Activated naive CD8-positive, alpha-beta T cell (primary cell): Measurements from ENCODE around the gene SEC22A.

ENCODE experiments used
- H3K27ac Mint-ChIP-seq: one replicate; pipeline ENCODE4 v1.8.0; 2021; ENCODE audit warnings: mixed read lengths
- H3K27me3 Mint-ChIP-seq: one replicate; pipeline ENCODE4 v1.8.0; 2021; ENCODE audit warnings: mixed read lengths
- H3K36me3 Mint-ChIP-seq: one replicate; pipeline ENCODE4 v1.8.0; 2021; ENCODE audit warnings: mixed read lengths
- H3K4me1 Mint-ChIP-seq: one replicate; pipeline ENCODE4 v1.8.0; 2021; ENCODE audit warnings: low read depth, mixed read lengths
- H3K4me3 Mint-ChIP-seq: one replicate; pipeline ENCODE4 v1.8.0; 2021; ENCODE audit warnings: mild to moderate bottlenecking, mixed read lengths
- H3K9me3 Mint-ChIP-seq: one replicate; pipeline ENCODE4 v1.8.0; 2021; ENCODE audit warnings: low read depth, mixed read lengths

Gene SEC22A

DNA sequence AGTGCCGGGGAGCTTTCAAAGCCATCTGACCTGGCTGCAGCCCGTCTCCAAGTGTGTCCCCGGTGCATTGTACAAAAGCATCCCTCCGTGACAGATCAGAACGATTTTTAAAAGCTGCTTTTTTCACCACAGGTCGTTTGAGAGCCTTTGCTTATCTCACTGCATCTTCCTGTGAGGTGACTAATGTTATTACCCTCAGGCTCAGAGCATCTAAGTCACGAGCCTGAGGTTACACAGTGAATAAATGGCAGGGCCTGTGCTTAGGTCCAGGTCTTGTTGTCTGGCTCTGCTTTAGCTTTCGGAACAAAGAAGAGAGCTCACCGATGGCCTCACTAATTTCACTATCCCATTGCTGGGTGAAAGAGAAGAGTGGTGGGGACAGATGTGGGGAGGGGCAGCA lies 83.3 kb downstream of the SEC22A start:
- H3K36me3 Mint-ChIP-seq = peaks cover 2% of the 10 kb centered on the region

DNA sequence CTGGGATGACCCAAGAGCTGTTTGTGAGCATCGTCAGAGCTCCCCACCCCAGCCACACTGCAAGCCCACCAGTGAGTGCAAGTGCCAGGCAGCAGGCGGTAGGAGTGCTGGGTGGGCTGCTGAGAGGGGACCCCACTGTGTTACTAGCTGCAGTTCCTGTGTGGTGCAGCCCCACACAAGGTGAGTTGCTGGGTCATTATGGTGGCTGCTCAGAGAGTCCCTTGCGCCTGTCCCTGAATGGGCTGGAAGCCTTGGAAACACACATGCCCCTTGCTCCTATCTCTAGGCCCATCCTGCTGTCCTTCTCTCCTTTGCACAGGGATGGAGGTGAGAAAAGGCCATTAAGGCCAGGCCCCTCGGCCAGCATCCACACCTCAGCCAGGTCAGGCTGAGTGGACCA lies 83.7 kb downstream of the SEC22A start:
- H3K27ac Mint-ChIP-seq = no peak overlapping the region
- no peak overlapping the region for H3K4me3 Mint-ChIP-seq
- H3K4me1 Mint-ChIP-seq = no peaks in the 10 kb centered on the region

More for the DNA sequence above, 83.3 kb downstream of the SEC22A start:
- H3K27ac Mint-ChIP-seq = no peak overlapping the region
- no peaks in the 10 kb centered on the region for H3K27me3 Mint-ChIP-seq
- H3K4me3 Mint-ChIP-seq = no peak overlapping the region
- H3K4me1 Mint-ChIP-seq = no peaks in the 10 kb centered on the region
- no peaks in the 10 kb centered on the region for H3K9me3 Mint-ChIP-seq

DNA sequence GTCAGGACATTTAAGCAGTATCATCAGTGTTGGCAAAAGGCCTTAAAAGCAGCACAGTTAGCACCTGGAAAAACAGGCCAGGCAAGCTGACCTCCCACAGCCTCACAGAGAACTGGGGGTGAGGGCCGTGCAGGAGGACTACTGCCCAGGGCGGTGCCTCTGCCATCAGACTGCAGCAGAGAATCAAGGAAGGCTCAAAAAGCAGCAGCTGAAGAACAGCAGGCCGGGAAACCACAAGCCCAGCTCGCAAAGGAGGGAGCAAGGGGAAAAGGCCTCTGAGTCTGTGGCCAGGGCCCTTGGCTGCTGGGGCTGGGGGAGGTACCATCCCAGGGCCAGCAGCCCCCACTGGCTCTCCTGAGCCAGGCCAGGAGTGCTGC lies 84.2 kb downstream of the SEC22A start:
- H3K4me3 Mint-ChIP-seq = no peak overlapping the region
- no peaks in the 10 kb centered on the region for H3K36me3 Mint-ChIP-seq
- H3K9me3 Mint-ChIP-seq = no peaks in the 10 kb centered on the region
- H3K4me1 Mint-ChIP-seq = no peaks in the 10 kb centered on the region
- no peak overlapping the region for H3K27ac Mint-ChIP-seq
- no peaks in the 10 kb centered on the region for H3K27me3 Mint-ChIP-seq

More for the DNA sequence above, 83.7 kb downstream of the SEC22A start:
- H3K9me3 Mint-ChIP-seq = no peaks in the 10 kb centered on the region
- H3K27me3 Mint-ChIP-seq = no peaks in the 10 kb centered on the region
- no peaks in the 10 kb centered on the region for H3K36me3 Mint-ChIP-seq

DNA sequence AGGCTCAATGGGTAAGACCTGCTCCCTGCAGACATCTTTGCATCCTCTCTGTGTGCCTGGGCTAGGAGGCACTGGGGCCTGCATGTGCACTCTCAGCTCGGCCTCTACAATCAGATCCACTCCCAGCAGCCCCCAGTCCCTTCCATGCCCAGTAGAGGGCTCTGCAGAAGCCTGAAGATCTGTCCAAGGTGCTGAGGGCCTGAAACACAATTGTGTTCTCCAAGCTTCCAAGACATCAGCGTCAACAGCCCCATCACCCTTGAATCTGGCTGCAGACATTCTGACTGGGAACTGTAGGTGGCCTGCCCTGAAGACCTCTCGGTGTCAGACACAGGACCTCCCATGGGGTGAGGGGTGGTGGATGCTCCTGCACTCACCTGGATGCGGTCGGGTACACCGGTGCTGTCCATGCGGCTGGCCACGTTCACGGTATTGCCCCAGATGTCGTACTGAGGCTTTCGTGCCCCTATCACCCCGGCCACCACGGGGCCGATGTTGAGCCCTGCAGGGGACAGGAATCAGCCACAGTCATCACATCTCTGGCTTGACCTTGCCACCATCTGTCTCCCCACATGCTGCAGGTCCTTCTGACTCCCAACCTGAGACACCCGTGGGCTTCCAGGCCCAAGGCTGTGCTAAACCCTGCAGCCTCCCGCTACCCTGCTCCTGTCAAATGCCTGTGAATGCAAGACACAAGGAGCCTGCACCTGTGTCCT lies 84.7 kb downstream of the SEC22A start:
- H3K9me3 Mint-ChIP-seq = no peaks in the 10 kb centered on the region
- no peak overlapping the region for H3K27ac Mint-ChIP-seq
- no peak overlapping the region for H3K4me3 Mint-ChIP-seq
- H3K4me1 Mint-ChIP-seq = no peaks in the 10 kb centered on the region
- no peaks in the 10 kb centered on the region for H3K27me3 Mint-ChIP-seq
- no peaks in the 10 kb centered on the region for H3K36me3 Mint-ChIP-seq

DNA sequence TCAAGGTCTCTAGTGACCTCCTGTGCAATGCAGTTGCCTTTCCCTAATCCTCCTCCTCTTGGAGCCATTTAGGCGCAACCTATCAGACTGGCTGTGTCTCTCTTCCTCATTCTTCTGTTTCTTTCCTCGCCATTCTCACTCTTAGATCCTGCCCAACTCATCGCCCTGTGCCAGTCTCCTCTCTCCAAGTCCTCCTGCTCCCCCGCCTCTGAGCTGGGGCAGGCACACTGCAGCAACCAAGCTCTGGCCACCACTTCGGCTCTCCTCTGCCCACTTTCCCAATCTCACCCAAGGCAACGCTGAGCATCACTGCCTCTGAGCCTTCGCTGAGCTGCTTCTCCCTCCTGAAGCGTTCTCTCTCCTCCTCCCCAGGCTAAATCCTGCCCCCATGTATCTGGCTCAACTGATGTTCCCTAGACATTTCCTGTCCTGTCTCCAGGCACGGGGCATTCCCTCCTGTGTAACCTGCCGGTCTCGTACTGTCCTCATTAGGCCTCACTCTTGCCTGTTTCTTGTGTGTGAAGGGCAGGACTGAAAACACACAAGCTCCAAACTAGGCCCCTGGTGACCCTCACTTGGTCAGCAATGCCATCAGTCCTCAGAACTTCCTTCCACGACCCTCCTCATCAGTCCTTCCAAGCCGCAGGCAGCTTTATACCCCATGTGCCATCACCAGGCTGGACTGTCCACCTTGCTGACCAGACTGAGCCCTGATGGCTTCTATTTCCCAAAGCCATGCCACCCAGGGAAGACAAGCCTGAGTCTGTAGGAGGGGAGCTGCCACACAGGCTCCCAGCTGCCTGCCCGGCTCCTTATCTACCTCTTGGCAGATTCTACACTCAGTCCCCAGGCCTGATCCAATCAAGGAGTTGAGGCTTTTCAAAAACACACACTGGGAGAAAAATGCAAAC lies 85.6 kb downstream of the SEC22A start:
- H3K27ac Mint-ChIP-seq = no peak overlapping the region
- no peak overlapping the region for H3K4me3 Mint-ChIP-seq
- no peaks in the 10 kb centered on the region for H3K27me3 Mint-ChIP-seq
- no peaks in the 10 kb centered on the region for H3K4me1 Mint-ChIP-seq
- no peaks in the 10 kb centered on the region for H3K36me3 Mint-ChIP-seq
- H3K9me3 Mint-ChIP-seq = no peaks in the 10 kb centered on the region

DNA sequence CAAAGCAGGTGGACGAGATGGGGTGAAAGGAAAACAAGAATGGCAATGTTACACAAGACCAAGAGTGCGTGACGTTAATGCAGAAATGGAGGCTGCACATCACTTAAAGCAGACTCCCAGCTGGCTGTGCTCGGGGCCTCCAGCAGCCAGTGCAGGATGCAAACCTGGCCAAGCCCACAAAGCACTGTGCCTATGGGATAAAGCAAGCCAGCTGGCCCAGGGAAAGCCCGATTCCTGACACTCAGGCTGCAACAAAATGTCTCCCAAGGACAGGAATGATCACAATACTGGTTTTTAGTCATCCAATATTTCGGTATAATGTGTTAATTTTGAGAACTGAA lies 86.2 kb downstream of the SEC22A start:
- Mint-ChIP-seq H3K4me3 (no peak overlapping the region), H3K27me3 (no peaks in the 10 kb centered on the region), H3K9me3 (no peaks in the 10 kb centered on the region)

DNA sequence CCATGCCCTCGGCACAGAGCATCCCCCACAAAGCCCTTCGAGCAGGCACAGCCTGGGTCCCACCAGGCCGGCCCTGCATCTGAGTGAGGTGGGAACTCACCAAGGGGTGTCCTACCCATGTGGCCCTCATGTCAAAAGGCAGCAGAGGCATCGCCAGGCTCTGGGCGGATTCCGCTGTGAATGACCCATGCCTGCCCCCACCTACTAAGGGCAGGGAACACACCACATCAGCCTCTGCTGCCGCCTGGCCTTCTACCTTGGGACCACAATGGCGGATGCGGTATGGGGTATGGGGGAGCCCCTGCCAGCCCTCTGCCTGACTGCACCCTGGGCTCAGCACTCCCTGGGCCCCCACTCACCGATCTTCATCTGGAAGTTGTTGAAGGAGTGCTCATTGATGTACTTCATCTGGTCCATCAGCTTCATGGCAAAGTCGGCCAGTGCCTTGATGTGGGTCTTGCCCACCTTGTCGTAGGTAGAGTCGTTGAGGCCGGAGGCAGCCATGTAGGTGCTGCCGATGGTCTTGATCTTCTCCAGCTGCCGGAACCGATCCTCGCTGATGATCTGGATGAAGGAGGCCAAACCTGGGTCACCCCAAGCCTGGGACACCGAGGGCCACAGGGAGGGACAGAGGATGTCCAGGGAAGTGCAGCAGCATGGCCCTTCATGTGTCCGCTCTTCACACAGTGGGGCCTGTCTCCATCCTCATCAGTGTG lies 87.8 kb downstream of the SEC22A start:
- H3K27me3 Mint-ChIP-seq = no peaks in the 10 kb centered on the region
- no peaks in the 10 kb centered on the region for H3K4me1 Mint-ChIP-seq
- no peaks in the 10 kb centered on the region for H3K36me3 Mint-ChIP-seq
- H3K4me3 Mint-ChIP-seq = no peak overlapping the region
- no peak overlapping the region for H3K27ac Mint-ChIP-seq
- H3K9me3 Mint-ChIP-seq = no peaks in the 10 kb centered on the region

More for the DNA sequence above, 86.2 kb downstream of the SEC22A start:
- H3K27ac Mint-ChIP-seq = no peak overlapping the region
- no peaks in the 10 kb centered on the region for H3K4me1 Mint-ChIP-seq
- no peaks in the 10 kb centered on the region for H3K36me3 Mint-ChIP-seq

DNA sequence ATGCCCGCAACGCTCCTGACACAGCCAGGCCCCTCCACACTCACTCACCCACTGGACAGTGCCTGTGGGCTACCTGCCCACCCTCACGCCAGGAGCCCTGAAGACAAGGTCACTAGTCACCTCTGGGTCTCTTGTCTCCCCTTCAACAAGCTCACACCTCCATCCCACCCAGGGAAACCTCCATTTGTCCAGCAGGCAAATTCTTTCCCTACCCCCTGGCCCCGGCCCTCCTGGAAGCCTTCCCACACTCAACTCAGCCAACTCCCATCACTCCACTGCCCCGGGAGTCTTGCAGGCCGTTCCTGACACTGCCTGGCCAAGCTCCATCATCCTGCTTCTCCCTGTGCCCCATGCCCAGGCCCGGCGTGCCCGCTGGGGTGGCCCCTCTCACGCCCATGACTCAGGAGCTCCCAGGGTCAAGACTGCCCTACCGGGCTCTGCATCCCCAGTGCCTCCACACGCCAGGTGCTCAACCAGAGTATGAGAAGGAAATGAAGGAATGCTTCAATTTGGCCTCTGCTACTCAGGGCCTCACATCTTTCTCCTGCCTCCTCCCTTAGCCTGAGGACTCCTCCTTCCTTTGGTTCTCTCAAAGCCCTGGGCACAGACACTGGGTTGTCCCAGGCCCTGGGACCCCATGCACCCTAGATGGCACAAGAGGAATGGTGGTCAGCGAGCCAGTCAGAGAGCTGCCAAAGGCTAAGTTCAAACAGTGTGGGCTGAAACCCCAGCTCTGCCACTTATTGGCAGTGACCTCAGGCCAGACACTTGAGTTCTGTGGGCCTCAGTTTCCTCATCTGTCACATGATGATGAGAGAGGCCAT lies 88.6 kb downstream of the SEC22A start:
- Mint-ChIP-seq H3K4me3 (no peak overlapping the region), H3K4me1 (no peaks in the 10 kb centered on the region), H3K27me3 (no peaks in the 10 kb centered on the region), H3K36me3 (no peaks in the 10 kb centered on the region), H3K27ac (no peak overlapping the region), H3K9me3 (no peaks in the 10 kb centered on the region)

DNA sequence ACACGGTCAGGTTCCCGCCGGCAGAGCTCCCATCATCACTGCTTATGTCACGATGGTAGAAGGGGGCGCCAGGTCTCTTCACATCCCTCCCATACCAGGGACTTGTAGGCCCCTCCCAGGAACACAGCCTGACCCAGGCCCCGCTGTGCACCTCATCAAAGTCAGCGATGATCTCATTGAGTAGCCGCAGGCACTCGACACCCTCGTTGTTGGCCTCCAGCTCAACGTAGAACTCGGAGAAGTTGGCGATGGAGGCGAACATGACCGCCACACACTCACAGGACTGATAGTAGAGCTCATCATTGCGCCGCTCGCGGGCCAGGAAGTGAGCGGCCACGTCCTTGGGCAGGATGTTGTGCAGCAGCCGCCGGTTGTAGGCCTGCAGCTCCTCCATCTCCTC lies 89.2 kb downstream of the SEC22A start:
- Mint-ChIP-seq H3K27me3 (no peaks in the 10 kb centered on the region), H3K36me3 (no peaks in the 10 kb centered on the region), H3K27ac (no peak overlapping the region), H3K4me3 (no peak overlapping the region), H3K9me3 (no peaks in the 10 kb centered on the region), H3K4me1 (no peaks in the 10 kb centered on the region)

DNA sequence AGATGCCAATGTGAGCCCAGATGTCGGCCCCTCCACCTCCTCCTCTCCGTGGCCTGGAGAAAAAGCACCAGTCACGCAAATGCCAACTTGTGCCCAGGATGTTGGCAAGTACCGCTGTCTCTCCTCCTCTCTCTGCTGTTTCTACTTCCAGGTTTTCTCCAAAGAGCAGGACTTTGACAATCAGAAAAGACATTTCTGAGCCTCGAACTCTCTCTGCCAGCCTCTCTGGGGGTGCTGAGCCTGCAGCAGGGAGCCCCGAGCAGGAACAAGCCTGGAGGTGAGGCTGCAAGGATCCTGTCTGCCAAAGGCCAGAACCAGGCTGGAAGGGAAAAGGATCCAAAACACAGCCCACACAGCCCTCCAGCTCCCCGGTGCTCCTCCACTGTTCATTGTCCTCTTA lies 89.7 kb downstream of the SEC22A start:
- H3K4me1 Mint-ChIP-seq = no peaks in the 10 kb centered on the region
- H3K27me3 Mint-ChIP-seq = no peaks in the 10 kb centered on the region

DNA sequence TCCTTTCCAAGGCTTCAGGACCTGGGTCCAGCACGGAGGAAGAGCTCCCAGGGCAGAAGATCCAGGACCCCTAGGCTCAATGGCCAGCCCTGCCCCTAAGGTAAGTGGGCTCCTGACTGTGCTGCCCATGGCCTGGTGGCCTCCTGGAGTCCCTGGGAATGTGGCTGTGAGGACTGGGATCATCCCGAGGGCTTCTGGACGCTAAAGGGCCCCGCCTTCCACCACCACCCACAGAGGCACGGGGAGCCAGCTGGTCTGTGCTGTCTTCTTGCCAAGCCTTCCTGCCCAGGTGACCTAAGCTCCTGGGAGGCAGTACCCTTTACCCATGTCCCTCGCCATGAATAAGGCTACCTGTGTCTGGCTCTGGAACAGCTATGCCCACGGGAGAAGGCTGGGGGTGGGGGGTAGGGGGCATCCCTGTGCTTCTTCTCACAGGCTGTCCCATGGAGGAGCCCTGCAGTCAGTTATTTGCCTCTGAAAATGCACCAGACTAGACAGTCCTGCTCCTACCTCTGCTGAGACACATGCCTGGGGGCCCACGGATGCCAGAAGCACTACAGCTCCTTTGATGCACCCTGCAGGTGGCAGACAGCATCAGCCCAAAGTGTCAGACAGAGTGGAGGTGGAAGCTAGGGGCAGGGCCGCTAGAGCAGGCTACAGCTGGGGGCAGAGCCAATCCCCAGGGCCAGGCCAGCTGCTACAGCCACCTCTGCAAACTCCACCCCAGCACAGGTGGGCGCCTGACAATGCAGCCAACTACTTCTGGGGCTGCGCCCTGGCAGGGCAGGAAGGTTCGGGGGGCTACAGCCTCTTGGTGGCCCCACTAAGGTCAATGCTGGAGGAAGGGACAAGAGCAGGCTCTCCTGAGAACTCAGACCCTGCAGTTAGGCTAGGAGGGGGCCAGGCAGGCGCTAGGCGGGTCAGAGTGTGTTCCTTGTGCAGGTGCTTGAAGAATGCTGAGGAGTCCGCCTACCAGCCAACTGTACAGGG lies 90.9 kb downstream of the SEC22A start:
- H3K27me3 Mint-ChIP-seq = no peaks in the 10 kb centered on the region
- H3K36me3 Mint-ChIP-seq = no peaks in the 10 kb centered on the region
- H3K9me3 Mint-ChIP-seq = no peaks in the 10 kb centered on the region
- H3K27ac Mint-ChIP-seq = no peak overlapping the region
- no peaks in the 10 kb centered on the region for H3K4me1 Mint-ChIP-seq
- H3K4me3 Mint-ChIP-seq = no peak overlapping the region

More for the DNA sequence above, 89.7 kb downstream of the SEC22A start:
- no peak overlapping the region for H3K4me3 Mint-ChIP-seq
- no peaks in the 10 kb centered on the region for H3K36me3 Mint-ChIP-seq
- H3K9me3 Mint-ChIP-seq = no peaks in the 10 kb centered on the region
- H3K27ac Mint-ChIP-seq = no peak overlapping the region

DNA sequence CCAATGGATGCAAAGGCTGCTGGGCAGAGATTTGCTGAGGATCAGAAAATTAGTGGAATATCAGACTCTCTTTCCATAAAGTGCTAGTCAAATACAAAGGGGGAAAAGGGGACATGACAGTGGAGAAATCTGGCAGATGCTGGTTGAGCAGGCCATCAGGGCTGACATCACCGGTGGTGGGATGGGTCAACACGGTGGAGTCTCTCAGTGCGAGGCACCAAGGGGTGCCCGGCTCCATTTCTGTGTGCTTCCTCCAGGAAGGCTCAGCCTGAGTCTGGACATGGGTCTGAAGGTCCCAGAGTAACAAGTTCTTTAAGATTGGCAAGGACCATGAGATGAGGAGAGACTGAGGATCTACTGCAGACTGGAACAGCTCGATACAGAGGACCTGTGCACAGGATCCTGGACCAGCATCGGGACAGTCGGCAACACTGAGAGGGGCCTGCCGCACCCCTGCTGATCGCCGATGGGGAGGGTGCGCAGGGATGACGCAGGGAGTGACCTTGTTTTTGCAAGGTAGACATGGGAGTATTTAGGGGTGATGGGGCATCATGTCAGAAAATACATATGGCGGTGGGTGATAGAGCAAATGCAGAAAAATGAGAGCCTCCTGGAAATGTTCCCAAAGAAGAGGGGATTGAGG lies 92.7 kb downstream of the SEC22A start:
- Mint-ChIP-seq H3K27ac (no peak overlapping the region), H3K36me3 (no peaks in the 10 kb centered on the region), H3K9me3 (no peaks in the 10 kb centered on the region), H3K27me3 (no peaks in the 10 kb centered on the region), H3K4me1 (no peaks in the 10 kb centered on the region), H3K4me3 (no peak overlapping the region)

DNA sequence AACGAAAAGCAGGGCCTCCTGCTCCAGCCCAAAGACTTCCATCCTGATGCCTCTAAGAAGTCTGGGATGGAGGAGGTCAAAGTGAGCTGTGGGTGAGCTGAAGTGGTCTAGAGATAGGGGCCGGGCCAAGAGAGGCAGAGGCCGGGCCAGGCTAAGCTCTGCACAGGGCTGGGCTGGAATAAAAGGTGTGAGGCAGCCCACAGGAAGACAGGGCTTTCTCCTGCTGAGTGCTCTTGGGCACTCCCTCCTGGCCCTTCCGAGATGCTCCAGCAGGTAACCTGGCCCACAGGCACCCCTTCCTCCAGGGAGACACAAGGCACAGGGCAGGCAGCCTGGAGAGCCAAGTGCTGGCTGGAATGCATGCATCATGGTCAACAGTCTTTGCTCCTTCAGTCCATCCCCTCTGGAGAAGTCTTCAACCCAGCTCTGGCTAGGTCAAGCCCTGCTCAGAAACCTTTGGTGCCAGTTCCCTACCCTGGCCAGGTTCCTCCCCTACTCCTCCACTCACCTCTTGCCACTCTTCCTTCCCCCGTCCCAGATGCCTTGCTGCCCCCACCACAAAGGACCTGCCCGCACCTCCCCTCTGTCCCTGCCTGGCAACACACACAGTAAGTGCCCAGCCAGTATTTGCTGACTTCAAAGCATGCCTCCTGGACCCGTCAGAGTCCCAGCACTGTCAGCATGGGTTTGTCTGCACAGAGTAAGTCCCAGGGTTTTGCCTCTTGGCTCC lies 93.6 kb downstream of the SEC22A start:
- H3K4me3 Mint-ChIP-seq = no peak overlapping the region

More for the DNA sequence above, 93.6 kb downstream of the SEC22A start:
- Mint-ChIP-seq H3K36me3 (no peaks in the 10 kb centered on the region), H3K4me1 (no peaks in the 10 kb centered on the region), H3K27me3 (no peaks in the 10 kb centered on the region), H3K9me3 (no peaks in the 10 kb centered on the region), H3K27ac (no peak overlapping the region)
